HG03159 (cell line): ENCODE data around the gene MED13L.
"Not testable (repeated sequence)": the region's sequence is repeated elsewhere in the genome, so short reads cannot be mapped to it uniquely, and the experiment has no call there.

Experiments
- ATAC-seq: cut with Tn5 transposase; IDR thresholded peaks from one replicate; pipeline ENCODE4 v1.9.1; 2021; ENCODE audit warnings: mild to moderate bottlenecking, moderate library complexity; ENCODE audit not compliant: unreplicated experiment

Gene MED13L

DNA sequence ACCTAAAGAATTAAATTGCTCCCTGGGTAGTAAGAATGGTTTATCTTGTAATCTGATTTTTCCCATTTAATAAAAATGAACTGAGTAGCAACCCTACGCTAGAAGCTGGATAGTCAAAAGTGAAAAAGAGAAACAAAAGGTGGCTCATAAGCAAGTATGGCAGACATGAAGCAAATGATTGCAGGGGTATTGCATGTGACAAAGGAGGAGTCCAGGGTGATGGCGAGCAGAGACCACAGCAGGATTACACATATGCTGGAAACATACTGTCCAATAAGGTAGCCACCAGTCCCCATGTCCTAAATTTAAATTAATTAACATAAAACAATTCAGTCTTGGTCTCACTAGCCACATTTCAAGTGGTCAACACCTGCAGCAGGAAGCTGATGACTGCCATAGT lies 283.8 kb downstream of the MED13L start:
- ATAC-seq: no peak

DNA sequence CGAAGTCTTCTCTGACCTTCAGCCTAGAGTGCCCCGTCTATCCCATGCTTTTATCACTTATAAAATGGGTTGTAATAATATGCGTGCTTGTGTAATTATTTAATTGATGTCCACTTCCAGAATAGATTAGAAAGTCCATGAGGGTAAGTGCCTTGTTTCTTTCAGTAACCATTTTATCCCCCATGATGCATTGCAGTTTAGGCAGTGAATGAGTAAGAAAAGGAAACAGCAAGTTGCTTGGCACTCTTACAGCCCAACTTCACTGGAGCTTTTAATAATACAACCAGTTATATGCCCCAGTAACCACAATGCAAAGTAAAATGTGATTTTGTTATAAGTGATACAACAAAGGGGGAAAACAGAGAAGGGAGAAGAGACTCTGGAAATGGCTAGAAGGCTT lies 287.3 kb downstream of the MED13L start:
- no peak for ATAC-seq

DNA sequence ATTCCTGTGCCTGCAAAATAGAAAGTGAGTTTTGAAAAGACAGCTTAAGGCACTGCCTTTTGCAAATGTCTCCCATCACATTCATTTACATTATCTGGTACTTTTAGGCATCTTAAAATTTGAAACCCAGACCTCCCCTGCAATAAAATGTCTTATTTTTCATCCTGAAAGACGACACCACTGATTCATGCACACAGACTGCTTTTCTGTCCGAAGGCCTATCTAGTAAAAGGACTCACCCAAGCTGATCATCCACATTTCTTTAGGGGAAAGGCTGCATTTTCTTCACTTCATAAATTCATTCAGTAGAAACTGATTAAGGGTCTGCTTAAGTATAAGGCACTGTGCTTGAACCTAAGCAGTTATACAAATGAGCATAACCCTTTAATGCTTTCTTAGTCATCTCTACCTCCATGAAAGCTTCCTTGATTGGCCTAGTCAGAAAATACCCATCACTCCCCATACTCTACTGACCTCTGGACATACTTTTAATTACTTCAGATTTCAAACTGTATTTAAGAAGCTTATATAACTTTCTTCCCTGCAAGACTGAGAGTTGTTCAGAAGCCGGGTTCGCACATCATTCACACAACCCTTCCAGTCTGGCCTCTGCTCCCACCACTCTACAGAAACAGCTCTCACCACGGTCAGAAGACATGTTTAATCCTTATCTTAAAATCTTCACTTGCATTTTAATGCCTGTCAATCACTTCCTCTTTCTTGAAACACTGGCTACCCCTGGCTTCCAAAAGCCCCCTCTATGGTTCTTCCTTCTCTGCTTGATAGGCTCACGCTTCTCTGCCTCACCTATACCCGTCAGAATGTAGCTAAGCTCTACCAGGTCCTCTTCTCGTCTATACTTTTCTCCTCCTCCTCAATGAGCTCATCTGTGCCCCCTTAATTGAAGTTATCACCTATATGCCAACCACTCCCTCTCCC lies 288.6 kb downstream of the MED13L start:
- ATAC-seq: no peak

DNA sequence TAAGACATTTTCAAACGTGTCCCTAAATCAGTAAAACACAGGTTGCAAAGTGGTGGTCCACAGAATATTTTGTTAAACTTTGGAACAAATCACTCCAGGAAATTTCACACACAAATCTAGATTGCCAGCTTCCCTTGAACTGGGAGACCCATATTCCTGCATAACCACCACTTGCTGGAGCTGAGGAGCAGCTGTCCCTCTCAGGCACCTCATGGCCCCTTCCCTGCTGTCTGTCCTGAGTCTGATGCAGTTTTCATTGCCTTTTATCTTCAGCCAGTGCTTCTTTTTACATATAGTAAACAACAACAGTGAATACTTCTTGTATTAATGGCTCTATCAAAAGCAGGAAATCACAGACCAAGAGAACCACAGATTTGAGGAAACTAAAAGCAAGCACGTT lies 289.3 kb downstream of the MED13L start:
- no peak for ATAC-seq

DNA sequence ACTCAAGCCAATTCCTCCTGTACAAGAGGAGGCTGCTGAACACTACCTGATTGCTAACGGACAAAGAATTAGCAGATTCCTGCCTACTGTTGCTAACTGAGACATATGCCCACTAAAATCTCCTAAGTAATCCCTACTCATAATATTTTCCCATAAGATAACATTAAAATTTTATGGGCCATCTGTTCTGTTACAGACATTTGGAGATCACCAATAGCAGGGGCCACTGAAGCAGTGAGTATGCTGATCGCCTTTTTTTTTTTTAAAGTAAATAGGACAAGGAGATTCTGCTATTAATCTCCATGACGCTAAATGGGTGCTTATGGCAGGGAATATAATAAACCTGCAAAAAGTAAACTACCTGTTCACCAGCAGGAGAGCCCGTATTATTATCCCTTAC lies 292.9 kb downstream of the MED13L start:
- ATAC-seq: no peak

DNA sequence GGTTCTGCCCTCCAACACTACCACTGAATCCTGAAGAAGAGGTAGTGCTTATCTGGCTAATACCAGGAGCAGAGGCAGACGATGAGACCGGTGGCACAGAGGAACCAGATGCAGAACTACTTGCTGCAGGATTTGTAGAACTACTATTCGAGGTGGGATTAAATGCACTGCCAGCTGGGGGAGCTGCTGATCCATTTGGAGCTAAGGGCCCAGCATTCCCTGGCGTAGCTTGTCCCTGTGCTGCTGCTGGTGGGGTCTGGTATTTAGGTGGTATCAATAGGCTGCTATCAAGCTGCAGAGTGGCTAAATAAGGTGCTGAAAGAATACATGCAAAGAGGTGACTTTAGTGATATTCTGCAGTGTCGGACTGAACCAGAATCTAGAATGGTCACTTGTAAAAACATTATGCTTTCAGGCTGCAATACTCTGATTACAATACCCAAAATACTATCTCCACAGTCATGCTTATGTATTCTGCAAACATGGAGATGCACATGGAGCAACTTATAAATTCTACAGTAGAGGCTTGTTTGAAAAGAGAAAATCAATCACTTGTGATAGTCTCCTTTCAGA lies 294.2 kb downstream of the MED13L start:
- no peak for ATAC-seq

DNA sequence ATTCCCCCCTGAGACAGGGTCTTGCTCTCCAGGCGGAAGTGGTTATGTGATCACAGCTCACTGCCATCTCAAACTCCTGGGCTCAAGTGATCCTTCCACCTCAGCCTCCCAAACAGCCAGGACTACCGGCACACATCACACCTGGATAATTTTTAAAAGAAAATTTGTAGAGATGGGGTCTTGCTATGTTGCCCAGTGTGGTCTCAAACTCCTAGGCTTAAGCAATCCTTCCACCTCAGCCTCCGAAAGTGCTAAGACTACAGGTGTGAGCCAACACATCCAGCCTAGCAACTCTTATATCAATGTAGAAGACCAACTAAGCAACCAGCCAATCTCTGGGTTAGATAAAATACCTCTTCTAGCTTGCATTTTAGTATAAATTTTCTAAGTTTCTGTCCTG lies 297.2 kb downstream of the MED13L start:
- ATAC-seq: no peak

DNA sequence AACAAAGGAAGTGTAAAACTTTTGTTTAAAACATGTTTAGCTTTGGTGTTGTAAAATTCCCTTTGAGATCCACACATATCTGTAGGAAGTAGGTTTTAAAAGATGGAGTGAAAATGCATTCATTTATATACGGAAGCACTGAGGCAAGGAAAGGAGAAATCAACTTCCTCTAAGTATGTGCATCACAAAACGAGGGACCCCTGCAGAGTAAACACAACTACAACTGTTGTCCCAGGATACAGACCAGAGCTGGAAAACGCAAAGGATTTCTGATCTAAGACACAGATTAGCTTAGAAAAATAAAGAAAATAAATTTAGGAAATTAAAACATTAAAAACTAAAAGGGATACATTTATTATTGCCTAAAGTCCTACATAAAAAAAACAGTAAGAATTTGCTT lies 297.6 kb downstream of the MED13L start:
- ATAC-seq: no peak

DNA sequence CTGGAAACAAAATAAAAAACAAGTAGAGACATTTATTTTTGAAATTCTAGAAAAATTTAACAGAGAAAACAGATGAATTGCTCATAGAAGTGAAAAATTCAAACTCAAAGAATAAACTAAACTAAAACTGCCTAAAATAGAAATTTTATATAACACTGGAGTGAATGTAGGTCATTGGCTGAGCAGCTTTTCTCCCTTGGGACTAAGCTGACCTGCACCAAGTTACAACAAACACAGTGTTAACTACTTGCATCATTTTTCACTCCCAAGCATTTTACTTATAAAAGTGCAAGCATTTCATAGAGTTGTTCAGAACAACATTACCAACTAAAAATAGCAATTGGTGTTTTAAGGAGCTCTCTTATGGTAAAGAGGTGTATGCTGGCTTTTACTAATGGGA lies 298.1 kb downstream of the MED13L start:
- no peak for ATAC-seq

DNA sequence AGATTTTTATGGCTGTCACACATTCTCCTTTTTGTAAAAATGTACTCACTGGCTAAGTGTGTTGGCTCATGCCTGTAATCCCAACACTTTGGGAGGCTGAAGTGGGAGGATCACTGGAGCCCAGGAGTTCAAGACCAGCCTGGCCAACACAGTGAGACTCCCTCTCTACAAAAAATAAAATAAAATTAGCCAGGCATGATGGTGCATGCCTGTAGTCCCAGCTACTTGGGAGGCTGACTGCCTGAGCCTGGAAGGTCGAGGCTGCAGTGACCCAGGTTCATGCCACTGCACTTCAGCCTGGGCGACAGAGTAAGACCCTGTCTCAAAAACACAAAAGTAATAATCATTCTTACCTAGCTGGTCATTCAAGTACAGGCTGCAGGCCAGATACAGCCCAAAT lies 300.7 kb downstream of the MED13L start:
- ATAC-seq: not testable (repeated sequence)

DNA sequence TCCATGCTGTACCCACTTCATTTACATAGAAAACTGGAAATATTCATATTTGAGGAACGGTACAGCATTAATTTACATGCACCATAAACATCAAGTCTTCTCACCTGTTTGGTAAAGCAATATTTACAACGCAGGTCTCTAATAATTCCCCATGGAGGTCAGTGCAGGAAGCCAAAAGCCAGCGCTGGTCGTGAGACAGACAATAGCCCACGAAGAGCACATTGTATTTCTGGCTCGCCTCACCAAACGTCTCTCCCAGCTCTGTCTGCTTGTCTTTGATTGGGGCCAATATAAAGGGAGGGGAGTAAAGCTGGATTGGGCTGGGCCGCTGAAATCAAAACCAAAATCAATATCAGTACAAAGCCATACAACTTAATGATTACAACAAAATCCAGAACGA lies 302.1 kb downstream of the MED13L start:
- ATAC-seq: no peak

DNA sequence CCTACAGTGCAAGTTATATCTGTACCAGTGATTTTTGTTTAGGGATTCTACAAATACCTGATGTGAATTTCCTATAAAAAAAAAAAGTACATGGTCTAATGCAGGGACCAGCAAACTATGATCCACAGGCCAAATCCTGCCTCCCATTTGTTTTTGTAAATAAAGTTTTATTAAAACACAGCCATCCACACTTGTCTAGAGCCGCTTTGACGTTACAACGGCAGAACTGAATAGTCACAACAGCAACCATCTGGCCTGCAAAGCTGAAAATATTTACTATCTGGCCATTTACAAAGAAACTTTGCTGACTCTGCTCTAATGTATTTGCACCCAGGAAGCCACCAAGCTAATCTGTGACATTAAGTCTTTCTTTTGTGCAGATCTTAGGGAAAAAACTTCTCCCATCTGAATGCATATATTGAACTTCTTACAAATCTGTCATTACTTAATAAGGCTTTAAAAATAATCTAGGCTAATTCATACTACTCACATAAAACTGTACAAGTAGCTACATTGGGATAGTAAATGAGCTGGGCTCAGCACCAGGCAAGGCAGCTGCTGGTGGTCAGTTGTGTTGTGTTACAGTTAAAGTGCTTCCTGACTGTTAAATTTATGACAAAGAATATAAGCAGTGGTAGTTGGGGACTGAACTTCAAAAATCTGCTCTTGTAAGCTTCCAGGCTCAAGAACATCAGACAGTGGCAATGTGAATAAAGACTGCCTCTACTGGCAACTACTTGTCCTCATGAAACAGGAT lies 303.3 kb downstream of the MED13L start:
- no peak for ATAC-seq

DNA sequence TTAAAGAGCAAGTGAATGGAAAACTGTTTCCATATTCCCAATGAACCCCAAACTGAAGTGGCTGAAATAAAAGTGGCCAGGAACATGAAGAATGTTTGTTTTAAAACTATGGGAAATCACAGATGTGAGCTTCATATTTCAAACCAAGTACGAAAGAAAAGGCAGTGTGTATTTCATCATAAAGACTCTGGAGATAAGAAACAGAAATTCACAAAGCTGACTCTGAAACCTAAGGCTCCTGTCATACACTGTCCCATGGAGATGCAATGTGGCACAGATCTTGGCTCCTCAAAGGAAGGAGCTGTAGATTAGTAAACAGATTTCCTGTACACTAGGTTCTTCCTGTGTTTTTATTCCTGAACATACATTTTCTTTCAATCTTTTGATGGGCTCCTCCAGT lies 304.4 kb downstream of the MED13L start:
- no peak for ATAC-seq

DNA sequence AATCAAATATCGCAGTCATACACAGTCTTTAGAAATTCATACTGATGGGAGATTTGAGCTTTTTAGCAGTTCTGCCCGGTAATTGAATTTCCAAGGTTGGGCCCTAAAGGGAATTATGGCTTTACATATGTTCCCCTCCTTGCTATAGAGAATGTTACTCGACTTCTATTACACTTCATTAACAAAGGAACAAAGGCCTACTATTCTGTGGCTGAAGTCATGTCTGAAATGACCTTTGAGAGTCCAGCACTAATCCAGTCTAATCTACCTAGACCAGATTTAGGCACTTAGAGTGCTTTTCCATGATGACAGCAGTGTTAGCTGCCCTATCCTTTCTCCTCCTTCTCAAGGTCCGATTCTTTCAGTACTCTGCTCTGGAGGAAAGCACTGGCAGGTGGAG lies 305.3 kb downstream of the MED13L start:
- ATAC-seq: no peak

DNA sequence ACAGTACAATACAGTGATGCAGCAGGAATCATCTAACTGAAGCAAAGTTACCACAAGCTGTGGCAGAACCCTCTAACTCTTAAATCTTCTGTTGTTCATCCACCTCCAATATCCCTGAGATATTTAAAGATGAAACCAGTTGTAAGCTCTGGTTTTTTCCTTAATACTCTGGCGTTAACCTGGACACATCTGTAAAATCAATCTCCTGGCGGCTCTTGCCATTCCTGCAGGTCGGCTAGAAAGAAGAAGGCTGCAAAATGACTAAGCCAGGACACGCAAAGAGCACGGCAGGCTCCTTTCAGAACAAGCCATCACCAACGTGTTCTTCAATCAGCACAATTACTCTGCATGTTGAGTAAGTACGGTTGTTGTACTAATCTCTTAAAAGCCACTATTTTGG lies 309.3 kb downstream of the MED13L start:
- ATAC-seq: no peak

DNA sequence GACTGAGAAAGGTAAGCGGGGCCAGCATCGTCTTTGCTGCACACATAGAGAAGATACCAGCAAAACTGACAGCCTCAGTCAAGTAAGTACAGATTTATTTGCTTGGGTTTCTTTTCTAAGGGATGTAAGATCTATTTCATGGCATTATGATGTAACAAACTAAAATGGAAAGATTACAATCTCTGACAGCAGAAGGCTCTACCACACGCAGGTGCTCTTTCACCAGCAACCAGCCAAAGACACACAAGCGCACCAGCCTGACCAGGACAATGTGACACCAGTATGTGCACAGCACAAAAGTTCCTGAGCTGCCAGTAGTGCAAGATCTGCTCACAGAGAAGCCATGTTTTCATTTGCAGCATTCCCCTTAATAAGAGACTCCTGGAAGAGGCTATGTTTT lies 311.1 kb downstream of the MED13L start:
- ATAC-seq: no peak

DNA sequence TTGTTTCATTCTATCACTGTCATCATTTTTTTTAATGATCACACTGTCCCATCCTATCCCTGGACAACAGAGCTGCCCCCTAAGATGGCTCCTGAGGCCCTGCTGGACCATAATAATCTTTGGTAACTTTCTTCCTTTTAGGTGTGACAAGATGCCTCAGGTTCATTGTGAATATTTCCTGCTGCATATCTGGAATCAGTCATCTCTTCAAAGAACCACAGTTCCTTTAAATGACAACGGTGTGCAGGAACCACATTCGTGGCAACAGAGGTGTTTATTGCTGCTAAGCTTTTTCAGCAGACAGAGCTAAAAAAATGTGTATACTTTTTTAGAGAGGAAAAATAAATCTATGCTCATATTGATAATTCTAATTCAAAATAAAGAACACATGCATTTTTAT lies 312.9 kb downstream of the MED13L start:
- no peak for ATAC-seq

DNA sequence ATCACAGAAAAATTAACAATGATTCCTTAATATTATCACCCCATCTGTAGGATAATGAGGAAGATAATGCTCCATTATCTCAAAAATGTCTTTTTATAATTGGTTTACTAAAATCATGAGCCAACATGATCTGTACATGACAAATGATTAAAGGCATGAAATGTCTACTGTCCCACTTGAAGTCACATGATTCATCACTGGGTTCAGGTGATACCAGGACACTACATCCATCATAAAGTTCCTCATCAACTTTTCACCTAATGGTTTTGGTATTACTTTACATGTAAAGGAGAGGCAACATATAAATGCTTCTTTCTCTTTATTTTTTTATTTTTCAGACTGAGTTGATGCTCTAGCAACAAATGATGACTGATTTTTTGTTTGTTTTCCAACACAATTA lies 313.3 kb downstream of the MED13L start:
- no peak for ATAC-seq

DNA sequence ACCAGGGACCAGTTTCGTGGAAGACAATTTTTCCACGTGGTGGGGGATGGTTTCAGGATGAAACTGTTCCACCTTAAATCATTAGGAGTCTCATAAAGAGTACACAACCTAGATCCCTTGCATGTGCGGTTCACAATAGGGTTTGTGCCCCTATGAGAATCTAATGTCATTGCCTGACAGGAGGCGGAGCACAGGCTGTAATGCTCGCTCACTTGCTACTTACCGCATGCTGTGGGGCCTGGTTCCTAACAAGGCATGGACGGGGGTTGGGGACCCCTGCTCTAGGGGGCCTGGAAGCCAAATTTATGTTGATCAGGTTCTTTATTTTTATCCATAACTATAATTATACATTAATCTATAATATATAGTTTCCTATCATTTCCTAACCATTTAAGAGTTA lies 315.3 kb downstream of the MED13L start:
- no peak for ATAC-seq

DNA sequence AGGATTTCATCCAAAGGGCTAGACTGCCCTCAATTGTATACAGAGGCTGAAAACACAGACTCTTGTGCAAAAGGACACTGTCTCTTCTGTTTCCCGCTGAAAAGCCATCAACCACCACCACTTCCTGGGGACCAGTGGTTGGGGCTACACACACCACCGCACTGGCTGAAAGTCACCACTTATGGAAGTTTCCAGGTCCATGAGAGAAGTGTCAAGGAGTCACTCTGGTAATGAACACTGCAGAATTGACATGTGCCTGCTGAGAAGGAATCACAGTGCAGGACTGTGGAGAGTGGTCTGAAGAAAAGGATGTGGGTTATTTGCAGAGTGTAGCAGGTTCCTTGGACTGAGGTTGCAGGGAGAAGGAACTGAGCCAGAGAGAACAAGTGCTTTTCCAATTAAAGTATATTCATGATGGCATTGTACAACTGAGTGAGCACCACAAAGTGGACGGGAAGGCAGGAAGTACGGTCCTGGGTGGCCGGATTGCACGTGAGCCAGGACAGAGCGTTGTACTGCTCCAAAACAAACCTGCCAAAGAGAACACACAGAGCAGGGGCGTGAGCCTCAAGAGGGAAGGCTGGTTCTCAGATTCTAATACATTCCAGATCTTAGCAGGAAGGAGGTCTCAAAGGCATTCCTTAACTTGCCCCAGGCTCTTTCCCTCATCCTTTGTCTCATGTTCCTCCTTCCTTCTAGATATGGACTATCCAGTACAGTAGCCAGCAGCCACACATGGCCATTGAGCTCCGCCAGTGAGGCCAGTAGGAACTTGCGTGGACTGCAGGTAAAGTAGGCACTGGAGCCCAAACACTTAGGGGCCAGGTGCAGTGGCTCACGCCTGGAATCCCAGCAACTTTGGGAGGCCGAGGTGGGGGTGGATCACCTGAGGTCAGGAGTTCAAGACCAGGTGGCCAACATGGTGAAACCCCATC lies 316.4 kb downstream of the MED13L start:
- no peak for ATAC-seq
